Endothelial cell of umbilical vein (primary cell): ENCODE data around the gene TM9SF2. TPM values are rescaled to one million over a fixed set of nuclear protein-coding genes. Genes with fewer than 3 reads are reported as not detected.
A peak's percentile ranks its signal among the peaks of the same experiment; 100 is the strongest.

Experiments
- BruUV-seq: library from RNA; stranded (reverse); fragments of 400-500 nt; replicated peaks from 2 replicates; lab custom pipeline; 2021; lab: Mats Ljungman, UMichigan
- CTCF ChIA-PET: fragments of 300-600, 350-600 bp; sonication (Branson Sonifier 250); formaldehyde crosslinking; loops from one replicate; lab custom pipeline; 2021; ENCODE audit warnings: antibody characterized with exemption, inconsistent platforms; lab: Charles Lee
- POLR2A ChIA-PET: fragments of 300-600, 350-600 bp; sonication (Branson Sonifier 250); formaldehyde crosslinking; loops from one replicate; lab custom pipeline; 2021; ENCODE audit warnings: antibody characterized with exemption, inconsistent platforms; lab: Charles Lee
- DNase-seq: peaks from one replicate; pipeline ENCODE4 v3.0.0-alpha.2; 2011; ENCODE audit warnings: low read depth, low spot score
- FAIRE-seq: peaks from 2 replicates; lab custom pipeline; 2011; peaks lifted over from hg19 to GRCh38; lab: Jason Lieb, UNC
- H2AFZ ChIP-seq: 2 replicates; pipeline ENCODE4 v1.6.0; 2012; ENCODE audit warnings: low read depth, low read length, control low read depth, inconsistent platforms
- H3K27ac ChIP-seq: 2 replicates; pipeline ENCODE4 v1.5.1; 2011; ENCODE audit warnings: low read depth, mild to moderate bottlenecking, control low read depth, low read length, moderate library complexity; ENCODE audit not compliant: insufficient read depth
- H3K27me3 ChIP-seq, 2 experiments: 2 replicates each; pipeline versions ENCODE4 v1.6.0 to v1.6.1; 2011; ENCODE audit warnings: low read length in 2 of 2, mixed read lengths in 1 of 2; ENCODE audit not compliant: control insufficient read depth in 2 of 2, insufficient read depth in 2 of 2
- H3K36me3 ChIP-seq, 2 experiments: 2 replicates in 1 of 2; 3 replicates in 1 of 2; pipeline ENCODE4 v1.5.1; 2011; ENCODE audit warnings: low read length in 2 of 2, mild to moderate bottlenecking in 1 of 2, moderate library complexity in 1 of 2; ENCODE audit not compliant: control insufficient read depth in 2 of 2, insufficient read depth in 2 of 2; ENCODE audit errors: extremely low read depth in 1 of 2
- H3K4me1 ChIP-seq: 3 replicates; pipeline ENCODE4 v1.5.1; 2011; ENCODE audit warnings: mild to moderate bottlenecking, low read length; ENCODE audit not compliant: control insufficient read depth, insufficient read depth; ENCODE audit errors: extremely low read depth
- H3K4me2 ChIP-seq: 2 replicates; pipeline ENCODE4 v1.6.1; 2011; ENCODE audit warnings: low read length, control low read depth, mixed read lengths; ENCODE audit not compliant: insufficient read depth
- H3K4me3 ChIP-seq, 3 experiments: fragments of 200-600 bp in 1 of 3; sonication (generic), shearing (Covaris generic) in 1 of 3; replicated peaks in 1 of 3; 2 replicates each; pipeline ENCODE4 v1.5.1; 2011 to 2016; ENCODE audit warnings: control low read depth in 3 of 3, low read length in 3 of 3, mild to moderate bottlenecking in 2 of 3, inconsistent platforms in 1 of 3, low read depth in 1 of 3, moderate library complexity in 1 of 3; ENCODE audit not compliant: insufficient read depth in 1 of 3
- H3K79me2 ChIP-seq: 2 replicates; pipeline ENCODE4 v1.6.0; 2012; ENCODE audit warnings: low read length, inconsistent platforms; ENCODE audit not compliant: control insufficient read depth, insufficient read depth
- H3K9ac ChIP-seq: replicated peaks from 2 replicates; pipeline ENCODE3; 2011; ENCODE audit warnings: low read length, control low read depth; ENCODE audit not compliant: insufficient read depth; ENCODE audit errors: extremely low read depth
- H3K9me1 ChIP-seq: replicated peaks from 3 replicates; pipeline ENCODE4 v1.6.0; 2011; ENCODE audit warnings: mild to moderate bottlenecking, low read length; ENCODE audit not compliant: control insufficient read depth, insufficient read depth; ENCODE audit errors: extremely low read depth
- H3K9me3 ChIP-seq: replicated peaks from 2 replicates; pipeline ENCODE4 v1.5.1; 2012; ENCODE audit warnings: low read length, inconsistent platforms; ENCODE audit not compliant: control insufficient read depth, insufficient read depth
- H4K20me1 ChIP-seq: replicated peaks from 2 replicates; pipeline ENCODE3; 2011; ENCODE audit warnings: mild to moderate bottlenecking, low read length; ENCODE audit not compliant: control insufficient read depth, insufficient read depth; ENCODE audit errors: extremely low read depth
- EZH2 ChIP-seq: IDR thresholded peaks from 2 replicates; pipeline ENCODE4 v1.6.1; 2012; ENCODE audit warnings: borderline replicate concordance, low read depth, mild to moderate bottlenecking, moderate library complexity, low read length, inconsistent platforms; ENCODE audit not compliant: severe bottlenecking
- FOS ChIP-seq: IDR thresholded peaks from 2 replicates; pipeline ENCODE4 v1.6.1; 2011; ENCODE audit warnings: mild to moderate bottlenecking, low read length, moderate library complexity, borderline replicate concordance; ENCODE audit not compliant: insufficient read depth
- JUN ChIP-seq: IDR thresholded peaks from 2 replicates; pipeline ENCODE4 v1.6.1; 2011; ENCODE audit warnings: borderline replicate concordance, low read depth; ENCODE audit not compliant: insufficient read length, insufficient read depth
- MYC ChIP-seq: IDR thresholded peaks from one replicate; pipeline ENCODE4 v1.6.1; 2011; ENCODE audit warnings: mild to moderate bottlenecking, low read depth, low read length
- dilution Hi-C: fragments of 300-500 bp; cut with MboI; formaldehyde crosslinking; loops from one replicate; pipeline ENCODE4 v1.15.0; 2019; ENCODE audit warnings: low sequenced_read_pairs; ENCODE audit not compliant: extremely low pct_ligation_motif_present
- intact Hi-C: fragments of 100-400 bp; cut with micrococcal nuclease; formaldehyde crosslinking; loops from one replicate; pipeline ENCODE4 v1.10.0; 2022
- polyA plus RNA-seq, 4 experiments: library from polyadenylated mRNA; depleted of rRNA in 3 of 4; stranded (reverse) in 3 of 4; unstranded in 1 of 4; fragments of >200 nt; gene quantifications; 2 replicates each; pipeline versions ENCODE4 v1.2.1 to v1.2.3, GENCODE V29; 2011 to 2012; ENCODE audit warnings: missing spikeins in 1 of 4
- total RNA-seq: library from RNA; stranded (reverse); gene quantifications from 2 replicates; pipeline ENCODE4 v1.2.3, GENCODE V29; 2021
- TF ChIP-seq, protein P1 (sequence below), 2 donors: IDR thresholded peaks; 1 replicate in 1 of 2; 2 replicates in 1 of 2; pipeline ENCODE4 v1.5.1; 2011; ENCODE audit warnings: low read length in 2 of 2, mild to moderate bottlenecking in 2 of 2, moderate library complexity in 2 of 2, control low read depth in 1 of 2, inconsistent platforms in 1 of 2, low read depth in 1 of 2; ENCODE audit not compliant: insufficient read depth in 1 of 2; ENCODE audit errors: extremely low read depth in 1 of 2
- TF ChIP-seq, protein P2 (sequence below): IDR thresholded peaks from 2 replicates; pipeline ENCODE4 v1.6.1; 2011; ENCODE audit not compliant: insufficient read depth, insufficient read length

TM9SF2 gene
- total and polyA plus RNA-seq, 2 donors (not counting 3 experiments of a cell fraction or from before 2014, with no cell fraction given), result 76.0 to 90.0 TPM

DNA sequence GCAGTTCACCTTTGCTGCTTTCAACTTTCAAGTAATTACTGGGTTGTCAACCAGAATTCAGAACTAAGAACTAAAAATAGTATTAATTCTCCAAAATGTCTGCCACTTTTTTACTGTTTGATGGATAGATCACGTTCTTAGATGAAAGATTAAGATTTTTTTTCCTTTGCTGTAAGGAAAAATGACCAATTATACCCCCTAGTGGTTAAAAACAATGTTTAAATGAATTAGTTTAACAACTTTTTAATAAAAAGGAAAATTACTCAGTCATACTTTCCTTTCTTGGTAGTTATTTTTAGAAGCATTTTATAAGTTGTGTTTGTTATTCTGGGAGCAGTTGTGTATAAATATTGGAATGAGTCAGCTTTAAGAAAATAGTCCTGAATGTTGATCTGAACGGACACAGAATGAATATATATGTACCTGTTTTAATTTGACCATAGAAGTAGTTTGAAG is 4.6 kb downstream of the TM9SF2 start:
- no TSS peak for BruUV-seq
- DNase-seq (peak; percentile 72), FAIRE-seq (no peak)
- TF ChIP-seq, protein P1, sequence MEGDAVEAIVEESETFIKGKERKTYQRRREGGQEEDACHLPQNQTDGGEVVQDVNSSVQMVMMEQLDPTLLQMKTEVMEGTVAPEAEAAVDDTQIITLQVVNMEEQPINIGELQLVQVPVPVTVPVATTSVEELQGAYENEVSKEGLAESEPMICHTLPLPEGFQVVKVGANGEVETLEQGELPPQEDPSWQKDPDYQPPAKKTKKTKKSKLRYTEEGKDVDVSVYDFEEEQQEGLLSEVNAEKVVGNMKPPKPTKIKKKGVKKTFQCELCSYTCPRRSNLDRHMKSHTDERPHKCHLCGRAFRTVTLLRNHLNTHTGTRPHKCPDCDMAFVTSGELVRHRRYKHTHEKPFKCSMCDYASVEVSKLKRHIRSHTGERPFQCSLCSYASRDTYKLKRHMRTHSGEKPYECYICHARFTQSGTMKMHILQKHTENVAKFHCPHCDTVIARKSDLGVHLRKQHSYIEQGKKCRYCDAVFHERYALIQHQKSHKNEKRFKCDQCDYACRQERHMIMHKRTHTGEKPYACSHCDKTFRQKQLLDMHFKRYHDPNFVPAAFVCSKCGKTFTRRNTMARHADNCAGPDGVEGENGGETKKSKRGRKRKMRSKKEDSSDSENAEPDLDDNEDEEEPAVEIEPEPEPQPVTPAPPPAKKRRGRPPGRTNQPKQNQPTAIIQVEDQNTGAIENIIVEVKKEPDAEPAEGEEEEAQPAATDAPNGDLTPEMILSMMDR (IDR thresholded peaks at IDR 0.05; ENCODE audit: extremely low read depth in 1 of 2, insufficient read depth in 1 of 2, low read depth in 1 of 2, low read length in 2 of 2), result peak; percentile 10 to 11
- no peak for TF ChIP-seq EZH2
- peak; percentile 25 for TF ChIP-seq FOS
- TF ChIP-seq MYC, result no peak
- peak; percentile 54 for TF ChIP-seq JUN
- TF ChIP-seq, protein P2, sequence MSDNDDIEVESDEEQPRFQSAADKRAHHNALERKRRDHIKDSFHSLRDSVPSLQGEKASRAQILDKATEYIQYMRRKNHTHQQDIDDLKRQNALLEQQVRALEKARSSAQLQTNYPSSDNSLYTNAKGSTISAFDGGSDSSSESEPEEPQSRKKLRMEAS, result no peak
- Histone ChIP-seq H3K4me3 (no peak overlapping the region), H3K79me2 (peaks cover 87% of the 10 kb centered on the region), H3K36me3 (no peaks in the 10 kb centered on the region), H3K4me2 (peak overlapping the region; percentile 24), H2AFZ (no peak overlapping the region), H3K9ac (peak overlapping the region; percentile 3), H3K27me3 (no peaks in the 10 kb centered on the region), H3K9me1 (no peaks in the 10 kb centered on the region), H3K9me3 (no peaks in the 10 kb centered on the region), H3K27ac (peak overlapping the region; percentile 5), H3K4me1 (peaks cover 24% of the 10 kb centered on the region), H4K20me1 (peaks cover 4% of the 10 kb centered on the region)
- intact Hi-C loops (loop anchor here (1.0 kb wide), 2 partner anchors 64 to 100 kb away; partner anchors contain the start of gene CLYBL), dilution Hi-C loops (no loop called here)
- ChIA-PET POLR2A (interaction anchor here (0.6 kb wide), 1 partner anchor 40 kb away, joined by 3 read pairs; no protein-coding TSS in a partner anchor), CTCF (interaction anchor here (0.7 to 3.3 kb wide), 18 partner anchors 8 to 333 kb away, joined by 3 to 81 read pairs (median 4); no protein-coding TSS in a partner anchor)
